Fibroblast of skin of abdomen (primary cell): Measurements from ENCODE around the gene KIFC3.
"Not testable (repeated sequence)": the region's sequence is repeated elsewhere in the genome, so short reads cannot be mapped to it uniquely, and the experiment has no call there.

Experiments used
- DNase-seq: peaks from one replicate; pipeline ENCODE4 v3.0.0-alpha.2; 2013

KIFC3 gene

DNA sequence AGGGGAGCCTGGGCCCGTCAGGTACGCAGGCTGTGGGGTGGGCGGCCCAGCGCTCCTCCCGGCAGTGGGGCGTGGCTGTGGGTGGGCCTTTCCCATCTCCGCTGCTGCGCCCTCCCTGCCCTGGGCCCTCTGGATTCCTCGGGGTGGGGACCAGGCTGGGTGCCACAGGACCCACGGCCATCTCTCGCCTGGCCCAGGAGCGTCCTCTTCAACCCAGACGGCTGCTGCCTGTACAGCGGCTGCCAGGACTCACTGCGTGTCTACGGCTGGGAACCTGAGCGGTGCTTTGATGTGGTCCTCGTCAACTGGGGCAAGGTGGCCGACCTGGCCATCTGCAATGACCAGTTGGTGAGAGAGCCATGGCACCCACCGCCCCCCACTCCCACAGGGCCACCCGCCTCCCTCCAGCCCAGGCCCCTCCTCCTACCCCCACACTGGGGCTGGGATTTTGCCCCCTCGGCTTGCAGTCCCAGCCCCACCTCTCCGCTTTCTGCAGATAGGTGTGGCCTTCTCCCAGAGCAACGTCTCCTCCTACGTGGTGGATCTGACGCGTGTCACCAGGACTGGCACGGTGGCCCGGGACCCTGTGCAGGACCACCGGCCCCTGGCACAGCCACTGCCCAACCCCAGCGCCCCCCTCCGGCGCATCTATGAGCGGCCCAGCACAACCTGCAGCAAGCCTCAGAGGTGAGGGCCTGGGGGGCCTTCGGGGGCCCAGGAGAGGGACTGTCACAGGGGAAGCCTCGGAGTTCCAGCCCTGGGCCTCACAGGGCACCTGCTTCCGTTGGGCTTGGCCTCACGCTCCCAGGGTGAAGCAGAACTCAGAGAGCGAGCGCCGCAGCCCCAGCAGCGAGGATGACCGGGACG, 49.5 kb downstream of the KIFC3 start:
- no peak for DNase-seq

DNA sequence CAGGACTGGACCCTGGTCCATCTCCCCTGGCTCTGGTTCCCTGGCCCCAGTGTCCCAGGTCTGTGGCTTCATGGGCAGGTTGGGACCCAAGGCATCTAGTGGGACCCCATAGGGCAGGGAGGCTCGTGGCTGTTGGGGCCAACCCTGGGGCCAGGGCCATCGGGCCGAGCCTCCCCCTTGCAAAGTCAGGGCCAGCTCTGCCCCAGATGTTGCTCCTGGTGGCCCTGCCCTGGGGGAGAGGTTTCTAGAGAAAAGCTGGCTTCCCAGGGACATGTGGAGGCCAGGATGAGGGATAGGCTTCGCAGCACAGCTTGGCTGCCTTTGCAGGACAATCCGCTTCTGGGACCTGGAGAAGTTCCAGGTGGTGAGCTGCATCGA, 50.1 kb downstream of the KIFC3 start:
- no peak for DNase-seq

DNA sequence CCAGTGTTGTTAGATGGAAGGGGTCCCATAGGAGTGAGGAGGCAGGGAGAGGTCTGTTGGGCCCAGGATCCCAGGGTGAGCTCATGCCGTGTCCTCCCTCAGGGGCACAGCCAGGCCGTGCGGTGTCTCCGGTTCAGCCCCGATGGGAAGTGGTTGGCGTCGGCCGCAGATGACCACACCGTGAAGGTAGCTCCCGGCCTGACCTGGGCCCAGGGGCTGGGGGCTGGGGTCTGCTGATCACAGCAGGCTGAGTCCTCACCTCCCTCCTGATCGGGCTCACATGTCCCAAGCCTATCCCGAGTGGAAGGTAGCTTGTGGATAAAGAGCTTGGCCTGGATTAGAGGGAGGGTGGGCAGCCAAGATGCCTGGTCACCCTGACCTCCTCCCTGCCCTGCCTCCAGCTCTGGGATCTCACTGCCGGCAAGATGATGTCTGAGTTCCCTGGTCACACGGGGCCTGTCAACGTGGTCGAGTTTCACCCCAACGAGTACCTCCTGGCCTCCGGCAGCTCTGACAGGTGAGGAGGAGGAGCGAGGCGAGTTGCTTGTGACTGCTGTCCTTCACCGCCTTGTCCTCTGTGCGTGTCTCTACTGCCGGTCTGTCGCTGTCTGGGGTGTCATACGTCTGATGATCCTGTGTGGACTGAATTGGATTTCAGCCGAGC, 50.6 kb downstream of the KIFC3 start:
- DNase-seq = no peak

DNA sequence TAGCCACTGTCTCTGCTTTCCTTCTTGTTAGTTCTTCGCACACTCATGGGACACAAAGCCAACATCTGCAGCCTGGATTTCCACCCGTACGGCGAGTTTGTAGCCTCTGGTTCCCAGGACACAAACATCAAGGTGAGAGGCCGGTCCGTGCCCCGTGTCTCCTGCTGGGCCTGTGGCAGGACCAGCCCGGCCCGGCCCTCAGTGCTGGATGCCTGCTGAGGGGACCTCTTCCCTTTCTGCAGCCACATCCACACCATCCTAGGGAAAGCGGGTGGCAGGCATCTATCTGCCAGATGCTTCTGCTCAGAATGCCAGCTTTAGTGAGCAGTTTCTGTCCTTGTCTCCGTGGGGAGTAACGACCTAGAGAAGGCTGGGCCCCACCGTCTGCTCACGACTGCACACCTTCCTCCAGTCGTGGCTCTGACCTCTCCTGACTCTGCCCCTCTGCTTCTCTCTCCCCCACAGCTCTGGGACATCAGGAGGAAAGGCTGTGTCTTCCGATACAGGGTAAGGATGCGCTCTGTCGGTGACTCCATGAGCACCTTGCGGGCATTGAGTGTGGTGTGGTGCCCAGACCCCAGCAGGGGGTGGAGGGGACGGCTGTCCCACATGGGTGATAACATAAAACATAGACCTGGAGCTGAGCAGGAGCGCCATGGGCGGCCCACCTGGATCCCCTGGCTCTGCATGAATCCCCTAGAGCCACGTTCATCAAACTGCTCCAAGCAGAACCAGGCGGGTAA, 51.3 kb downstream of the KIFC3 start:
- no peak for DNase-seq

DNA sequence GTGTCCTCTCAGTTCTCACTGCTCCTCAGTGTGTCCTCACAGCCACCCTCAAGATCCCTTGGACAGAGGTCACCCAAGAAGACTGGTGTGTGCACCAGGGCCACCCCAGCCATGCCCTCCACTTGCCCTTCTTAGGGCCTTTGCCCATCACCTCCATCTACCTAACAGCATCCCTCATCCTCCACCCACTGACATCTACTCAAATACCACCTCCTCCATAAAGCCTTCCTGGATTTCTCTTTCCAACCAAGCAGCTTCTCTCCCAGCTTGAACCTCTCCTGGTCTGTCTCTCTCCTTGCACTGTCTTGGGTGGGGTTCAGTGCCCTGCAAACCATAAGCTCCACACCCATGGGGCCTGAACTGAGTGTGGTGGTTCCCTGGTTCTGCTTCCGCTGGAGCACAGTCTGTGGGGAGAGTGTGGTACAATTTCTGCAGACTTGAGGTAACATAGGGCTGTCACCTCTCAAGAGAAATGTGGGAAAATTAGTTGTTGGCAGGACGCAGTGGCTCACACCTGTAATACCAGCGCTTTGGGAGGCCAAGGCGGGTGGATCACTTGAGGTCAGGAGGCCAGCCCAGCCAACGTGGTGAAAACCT, 52.3 kb downstream of the KIFC3 start:
- no peak for DNase-seq

DNA sequence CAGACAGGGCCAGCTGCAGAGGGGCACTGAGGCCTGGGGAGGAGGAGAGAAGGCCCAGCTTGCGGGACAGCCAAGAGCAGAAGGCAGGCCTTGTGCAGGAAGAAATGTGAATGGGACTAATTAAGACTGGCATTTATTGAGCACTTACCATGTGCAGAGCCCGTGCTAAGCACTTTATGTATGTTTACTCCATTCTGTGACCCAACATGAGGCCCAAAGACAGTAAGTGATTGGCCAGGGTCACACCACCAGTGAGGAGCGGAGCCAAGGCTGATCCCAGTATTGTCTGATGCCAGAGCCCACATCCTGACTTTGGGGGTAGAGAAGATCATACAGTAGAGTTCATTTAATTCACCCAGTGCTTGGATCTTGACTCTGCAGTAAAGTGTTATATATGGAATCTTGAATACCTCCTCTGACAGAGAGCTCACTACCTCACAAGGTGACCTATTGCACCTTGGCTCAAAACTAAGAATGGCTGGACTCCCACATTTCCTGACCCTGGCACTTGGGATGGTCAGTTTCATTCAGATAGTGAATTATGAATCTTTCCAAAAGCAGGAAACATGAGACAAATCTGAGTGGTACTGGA, 53.1 kb downstream of the KIFC3 start:
- no peak for DNase-seq

DNA sequence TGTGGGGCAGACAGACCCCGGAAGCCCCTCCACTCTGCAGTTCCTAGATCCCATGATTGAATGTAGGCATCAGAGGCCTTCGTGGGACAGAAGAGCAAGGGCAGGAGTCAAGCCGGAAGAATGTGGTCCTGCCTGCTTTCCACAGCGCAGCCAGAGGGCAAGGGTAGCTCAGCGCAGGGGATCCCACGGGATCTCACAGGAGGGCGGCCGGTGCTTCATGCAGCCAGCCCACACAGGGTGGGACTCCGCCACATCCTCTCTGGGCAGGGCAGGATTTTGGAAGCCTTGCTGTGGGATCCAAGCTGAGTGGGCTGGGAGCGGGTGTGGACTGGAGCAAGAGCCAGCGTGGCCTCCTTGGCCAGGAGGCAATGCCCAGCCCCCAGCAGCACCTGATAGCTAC, 53.7 kb downstream of the KIFC3 start:
- DNase-seq = no peak

DNA sequence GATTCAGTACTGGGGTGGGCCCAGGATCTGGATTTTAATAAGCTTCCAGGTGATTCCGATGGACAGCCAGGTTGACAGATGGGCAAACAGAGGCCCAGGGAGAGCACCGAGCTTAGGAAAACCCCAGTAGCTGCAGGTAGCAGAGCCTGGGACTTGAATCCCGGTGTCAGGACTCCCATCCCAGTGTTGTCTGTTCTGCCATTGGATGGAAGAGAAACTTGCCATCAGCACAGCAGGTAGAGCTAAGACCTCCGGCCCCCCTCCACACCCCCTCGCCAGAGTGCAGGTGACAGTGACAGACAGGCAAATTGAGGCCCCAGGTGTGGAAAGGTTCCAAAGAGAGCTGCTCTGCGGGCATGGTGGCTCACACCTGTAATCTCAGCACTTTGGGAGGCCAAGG, 54.3 kb downstream of the KIFC3 start:
- DNase-seq = no peak

DNA sequence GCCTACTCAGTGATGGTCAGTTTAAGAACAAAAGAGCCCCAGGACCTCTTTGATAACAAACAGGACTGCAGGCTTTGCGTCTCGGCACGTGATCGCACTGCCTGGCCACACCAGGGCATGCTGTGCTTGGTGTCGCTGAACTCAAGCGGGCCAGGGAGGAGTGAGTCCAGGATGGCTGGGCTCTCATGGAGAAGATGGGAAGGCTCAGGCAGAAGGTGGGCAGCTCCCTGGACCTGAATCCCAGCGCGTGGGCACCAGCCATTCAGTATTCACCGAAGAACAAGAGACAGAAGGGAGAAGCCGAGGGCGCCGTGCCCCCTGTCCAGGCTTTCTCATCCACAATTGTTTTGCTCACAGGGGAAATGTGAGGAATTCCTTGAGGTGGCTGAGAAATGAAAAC, 54.8 kb downstream of the KIFC3 start:
- DNase-seq = no peak

DNA sequence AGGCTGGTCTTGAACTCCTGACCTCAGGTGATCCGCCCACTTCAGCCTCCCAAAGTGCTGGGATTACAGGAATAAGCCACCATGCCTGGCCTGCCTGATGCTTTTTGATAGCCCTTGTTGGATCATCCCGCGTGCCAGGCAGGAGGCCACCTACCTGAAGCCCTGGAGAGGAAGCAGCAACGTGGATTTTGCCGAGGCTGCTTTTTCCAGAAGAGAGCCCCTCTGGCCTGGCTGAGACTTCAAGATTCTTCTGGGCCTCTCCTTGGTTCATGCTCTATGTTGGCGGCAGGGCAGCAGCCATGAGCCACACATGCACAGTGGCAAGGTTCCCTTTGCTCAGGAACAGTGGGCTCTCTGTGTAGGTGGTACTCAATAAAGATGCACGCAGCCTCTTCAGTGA, 55.2 kb downstream of the KIFC3 start:
- DNase-seq = no peak

DNA sequence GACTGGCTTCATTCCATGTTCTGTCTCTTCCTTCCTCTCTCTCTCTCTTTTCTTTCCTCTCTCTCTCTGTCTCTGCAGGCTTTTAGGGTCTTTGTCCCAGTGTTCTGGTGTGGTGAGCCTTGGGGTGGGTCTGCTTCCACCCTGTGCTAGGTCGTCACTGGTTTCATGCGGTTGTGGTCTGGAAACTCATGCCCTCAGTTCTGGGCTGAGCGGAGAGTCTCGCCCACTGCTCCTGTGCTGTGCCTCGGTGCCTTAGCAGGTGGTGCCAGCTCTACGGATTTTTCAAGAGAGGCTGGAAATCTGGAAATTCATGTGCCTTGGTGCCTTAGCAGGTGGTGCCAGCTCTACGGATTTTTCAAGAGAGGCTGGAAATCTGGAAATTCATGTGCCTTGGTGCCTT, 56.0 kb downstream of the KIFC3 start:
- not testable (repeated sequence) for DNase-seq

DNA sequence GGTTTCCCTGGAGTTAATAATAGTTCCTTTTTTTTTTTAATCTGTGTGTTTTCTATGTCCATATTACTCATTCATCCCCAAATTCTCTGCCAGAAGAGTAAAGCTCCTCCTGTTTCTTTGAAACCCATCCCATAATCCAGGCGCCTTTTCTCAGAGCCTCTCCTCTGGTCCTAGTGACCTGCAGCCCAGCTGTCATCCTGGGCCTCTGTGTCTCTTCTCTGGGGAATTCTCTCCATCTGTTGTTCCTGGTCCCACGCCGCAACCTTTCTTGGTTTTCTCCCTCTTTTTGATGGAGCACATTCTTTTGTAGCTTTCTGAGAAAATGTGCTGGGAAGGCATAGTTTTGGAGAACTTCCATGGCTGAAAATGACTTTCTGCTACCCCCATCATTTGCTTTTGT, 56.5 kb downstream of the KIFC3 start:
- no peak for DNase-seq

DNA sequence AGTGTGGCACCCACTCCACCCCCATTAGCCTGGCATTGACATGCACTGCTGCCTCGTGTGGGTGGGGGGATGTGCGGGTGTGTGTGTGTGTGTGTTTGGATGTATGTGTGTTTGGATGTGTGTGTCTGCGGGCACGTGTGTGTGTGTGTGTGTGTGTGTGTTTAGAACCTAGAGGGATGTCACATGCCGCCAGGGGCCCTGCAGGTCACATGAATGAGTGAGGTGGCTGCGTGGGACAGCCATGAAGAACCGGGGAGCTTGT, 57.7 kb downstream of the KIFC3 start:
- no peak for DNase-seq

DNA sequence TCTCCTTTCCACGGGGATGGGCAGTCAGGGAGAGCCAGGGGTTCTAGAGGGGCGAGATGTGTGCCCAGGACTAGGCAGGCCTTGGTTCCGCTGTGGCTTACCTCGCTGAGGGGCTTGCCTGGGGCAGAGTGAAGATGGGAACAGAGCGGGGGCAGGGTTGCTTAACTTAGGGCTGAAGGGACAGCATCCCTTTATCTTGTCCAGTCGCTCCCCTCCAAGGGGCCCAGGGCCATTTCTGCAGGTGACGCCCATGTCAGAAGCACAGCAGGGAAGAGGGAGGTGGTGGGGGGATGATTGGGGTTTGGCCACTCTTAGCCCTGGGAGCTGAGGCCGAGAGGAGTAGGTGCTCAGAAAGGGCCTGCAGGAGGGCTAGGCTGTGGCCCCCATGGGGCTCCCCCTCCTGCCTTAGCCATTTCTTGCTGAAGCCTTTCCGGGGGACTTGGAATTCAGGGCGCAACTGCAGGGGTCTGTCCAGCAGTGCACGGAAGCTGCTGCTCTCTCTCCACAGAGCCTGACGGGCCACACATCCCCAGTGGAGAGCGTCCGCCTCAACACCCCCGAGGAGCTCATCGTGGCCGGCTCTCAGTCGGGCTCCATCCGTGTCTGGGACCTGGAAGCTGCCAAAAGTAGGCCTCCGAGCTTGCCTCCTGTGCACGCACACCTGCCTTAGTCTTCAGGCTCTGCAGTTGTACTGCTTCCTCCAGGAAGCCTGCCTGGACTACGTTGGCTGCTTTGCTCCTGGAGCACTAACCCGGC, 58.2 kb downstream of the KIFC3 start:
- no peak for DNase-seq

DNA sequence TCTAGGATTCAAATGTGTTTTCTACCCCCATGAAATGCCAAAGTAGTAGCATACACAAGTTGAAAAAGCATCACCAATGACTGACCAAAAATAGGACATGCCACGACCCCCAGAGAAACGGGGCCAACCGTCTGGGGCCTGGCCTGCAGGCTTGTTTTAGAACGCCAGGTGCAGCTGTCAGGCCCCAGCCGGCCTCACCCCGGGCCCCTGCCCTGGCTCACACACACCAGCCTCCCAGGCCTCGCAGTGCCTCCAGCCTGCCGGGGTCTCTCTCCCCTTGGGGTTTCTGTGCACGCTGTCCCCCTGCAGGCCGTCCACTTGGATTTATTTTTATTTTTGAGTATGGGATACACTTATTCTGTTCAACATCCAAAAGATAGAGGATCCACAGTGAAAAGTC, 58.8 kb downstream of the KIFC3 start:
- DNase-seq = no peak

DNA sequence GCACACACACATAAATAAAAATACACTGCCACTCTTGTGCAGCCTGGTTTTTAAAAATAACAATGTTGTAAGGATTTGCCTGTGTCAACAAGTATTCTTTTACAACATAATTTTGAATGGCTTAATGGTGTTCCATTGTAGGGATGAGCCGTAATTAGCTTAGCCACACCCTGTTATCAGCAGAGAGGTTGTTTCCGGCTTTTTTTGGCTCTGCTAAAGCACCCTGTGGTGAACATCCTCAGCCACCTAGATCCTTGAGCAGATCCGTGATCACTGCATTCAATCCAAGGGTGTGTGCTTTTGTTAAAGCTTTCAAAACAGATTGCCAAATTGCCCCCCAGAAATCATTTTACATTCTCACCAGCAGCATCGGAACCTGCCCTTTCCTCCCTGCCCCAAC, 59.7 kb downstream of the KIFC3 start:
- no peak for DNase-seq

DNA sequence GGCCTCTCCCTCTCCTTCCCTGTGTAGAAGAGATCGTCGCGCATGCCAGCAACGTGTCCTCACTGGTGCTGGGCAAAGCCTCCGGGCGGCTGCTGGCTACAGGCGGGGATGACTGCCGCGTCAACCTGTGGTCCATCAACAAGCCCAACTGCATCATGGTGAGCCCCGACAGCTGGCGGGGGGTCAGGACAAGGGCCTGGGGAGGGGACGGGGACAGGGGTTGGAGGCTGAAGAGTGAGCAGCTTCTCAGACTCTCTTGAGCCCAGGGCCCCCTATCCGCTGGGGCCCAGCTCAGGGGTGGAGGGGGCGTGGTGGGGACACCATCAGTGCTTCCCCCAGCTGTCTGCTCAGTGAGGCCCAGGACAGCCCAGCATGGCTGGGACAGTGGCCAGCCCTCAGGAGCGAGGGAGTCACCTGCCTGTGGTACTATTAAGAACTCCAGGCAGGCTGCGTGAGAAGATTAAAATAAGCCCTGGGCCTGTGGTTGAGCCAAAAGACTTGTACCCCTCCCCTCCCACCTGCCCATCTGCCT, 60.6 kb downstream of the KIFC3 start:
- DNase-seq = no peak

DNA sequence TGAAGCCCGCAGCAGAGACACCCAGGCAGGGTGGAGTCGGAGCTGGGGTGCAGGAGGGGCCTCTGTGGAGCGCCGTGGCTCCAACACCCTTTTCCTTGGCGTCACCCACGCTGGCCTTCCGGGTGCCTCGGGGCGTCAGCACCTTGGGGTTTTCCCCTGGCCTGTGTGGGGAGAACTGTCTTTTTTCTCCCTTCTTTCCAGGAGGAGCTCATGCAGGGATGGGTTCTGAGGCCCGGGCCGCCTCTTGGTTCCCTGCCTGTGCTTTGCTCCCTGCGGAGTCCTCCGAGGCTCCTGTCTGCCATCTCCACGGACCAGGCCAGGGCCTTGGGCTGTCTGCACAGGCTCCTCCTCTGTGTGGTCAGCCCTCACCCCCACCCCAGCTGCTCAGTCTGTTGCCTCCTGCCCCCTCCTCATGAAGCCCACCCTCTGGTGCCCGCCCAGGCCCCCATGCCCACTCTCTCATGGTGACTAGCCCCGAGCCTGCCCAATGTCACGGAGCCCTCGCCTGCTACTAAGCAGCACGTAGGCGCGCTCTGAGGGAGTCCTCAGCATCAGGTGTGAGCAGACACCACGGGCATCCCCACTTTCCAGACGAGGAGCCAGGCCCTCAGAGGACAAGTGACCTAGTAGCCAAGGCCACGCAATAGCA, 61.7 kb downstream of the KIFC3 start:
- DNase-seq = no peak

DNA sequence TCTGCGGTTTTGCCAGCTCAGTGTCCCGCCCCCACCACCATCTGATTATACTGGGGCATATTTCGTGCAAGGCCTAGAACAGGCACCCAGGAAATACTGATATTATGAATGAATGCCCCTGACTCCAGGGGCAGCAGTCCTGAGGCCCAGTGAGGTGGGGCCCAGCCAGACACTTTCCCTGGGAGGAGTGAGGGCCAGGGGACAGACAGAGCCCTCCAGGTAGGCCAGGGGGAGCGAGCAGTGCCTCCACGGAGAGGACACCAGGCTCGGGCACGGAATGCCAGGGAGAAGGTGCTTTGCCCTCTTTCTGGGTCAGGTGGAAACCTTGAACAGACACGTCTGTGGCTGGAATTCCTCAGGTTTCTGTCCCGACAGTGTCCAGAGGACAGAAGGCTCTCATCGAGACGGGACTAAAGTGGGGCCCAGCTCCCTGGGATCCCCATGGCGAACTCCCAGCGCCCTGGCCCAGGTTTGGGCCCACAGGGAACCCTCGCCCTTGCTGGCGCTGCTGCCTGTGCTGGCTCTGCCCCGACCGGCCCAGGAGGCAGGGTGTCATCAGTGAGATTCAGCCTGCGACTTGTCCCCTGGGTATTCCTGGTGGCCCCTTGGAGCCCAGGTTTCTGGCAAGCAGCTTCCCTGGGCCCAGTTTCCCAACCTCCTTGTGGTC, 62.4 kb downstream of the KIFC3 start:
- DNase-seq = no peak

DNA sequence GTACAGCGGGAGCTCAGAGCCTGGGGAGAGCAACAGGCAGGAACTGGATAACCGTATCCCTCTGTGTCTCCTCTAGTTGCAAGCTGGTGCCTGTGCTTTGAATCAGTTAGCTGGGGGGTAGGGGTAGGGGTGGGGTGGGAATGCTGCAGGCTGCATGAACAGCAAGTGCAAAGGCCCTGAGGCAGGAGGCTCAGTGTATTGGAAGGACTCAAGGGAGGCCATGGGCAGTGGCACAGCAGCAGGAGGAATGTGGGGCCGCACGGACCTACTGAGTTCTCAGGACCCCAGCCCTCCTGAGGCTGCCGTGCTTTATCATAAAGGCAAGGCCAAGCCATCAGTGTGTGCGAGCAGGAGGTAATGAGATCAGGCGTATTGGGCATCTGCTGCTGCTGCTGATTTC, 63.4 kb downstream of the KIFC3 start:
- no peak for DNase-seq
